Fibroblast of the aortic adventitia (primary cell): Measurements from ENCODE around the gene GPR135. TPM values are rescaled to one million over a fixed set of nuclear protein-coding genes. Genes with fewer than 3 reads are reported as not detected.
A peak's percentile ranks its signal among the peaks of the same experiment; 100 is the strongest.

Experiments used
- DNase-seq: peaks from one replicate; pipeline ENCODE4 v3.0.0-alpha.2; 2010; ENCODE audit warnings: low read depth
- H3K4me3 ChIP-seq: 2 replicates; pipeline ENCODE4 v1.5.1; 2011; ENCODE audit warnings: low read depth, mild to moderate bottlenecking, control low read depth, low read length, moderate library complexity
- total RNA-seq: library from RNA; depleted of rRNA; stranded (reverse); fragments of >200 nt; gene quantifications from 2 replicates; pipeline ENCODE4 v1.2.3, GENCODE V29; 2012; ENCODE audit warnings: low replicate concordance
- TF ChIP-seq, protein P1 (sequence below): IDR thresholded peaks from 2 replicates; pipeline ENCODE4 v1.5.1; 2011; ENCODE audit warnings: mild to moderate bottlenecking, low read length, control low read depth, inconsistent platforms; ENCODE audit not compliant: insufficient read depth

GPR135 gene
- total RNA-seq, 1 donor = 4.3 TPM

DNA sequence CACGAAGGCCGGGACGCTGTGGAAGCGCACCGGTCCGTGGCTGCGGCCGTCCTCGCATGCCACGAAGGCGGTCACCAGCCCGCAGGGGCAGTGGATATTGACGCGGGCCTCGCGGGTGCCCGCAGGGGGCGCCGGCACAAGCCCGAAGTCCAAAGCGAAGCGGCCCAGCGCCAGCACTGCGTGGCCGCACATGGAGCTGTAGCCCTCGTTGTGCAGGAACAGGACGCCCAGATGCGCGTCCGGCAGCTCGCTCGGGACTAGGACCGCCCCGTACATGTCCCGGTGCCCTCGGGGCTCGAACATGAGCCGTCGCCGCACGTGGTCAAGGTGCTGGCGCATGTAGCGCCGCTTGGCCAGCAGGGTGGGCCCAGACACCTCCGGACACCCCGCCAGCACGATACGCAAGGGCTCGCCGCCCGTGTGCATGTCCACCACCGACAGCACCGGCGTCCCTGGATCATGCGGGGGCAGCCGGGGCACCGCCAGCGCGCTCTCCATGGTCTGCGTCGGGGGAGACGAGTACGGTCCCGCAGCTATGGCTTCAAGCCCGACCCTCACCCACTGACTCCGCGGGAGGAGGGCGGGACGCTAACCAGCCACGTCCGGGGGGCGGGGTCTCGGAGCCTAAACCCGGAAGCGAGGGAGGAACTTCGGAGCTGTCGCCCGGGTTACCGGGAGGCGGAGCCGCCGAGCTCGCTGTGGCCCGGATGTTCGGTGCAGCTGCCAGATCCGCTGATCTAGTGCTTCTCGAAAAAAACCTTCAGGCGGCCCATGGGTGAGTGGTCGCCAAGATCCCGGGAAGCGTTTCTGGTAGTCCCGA, 18.8 kb upstream of the GPR135 start, which contains the start of the genes JKAMP and L3HYPDH:
TSS of gene JKAMP (plus strand) at position 699 of the 820 bp plus-strand sequence. CDS start at position 772, 73 bp downstream.
TSS of gene L3HYPDH (minus strand) at position 590 of the 820 bp plus-strand sequence. CDS start at position 498, 92 bp downstream.
- H3K4me3 ChIP-seq = peak within 1 kb of the TSS; percentile 95
- peak; percentile 94 for DNase-seq
- TF ChIP-seq, protein P1, sequence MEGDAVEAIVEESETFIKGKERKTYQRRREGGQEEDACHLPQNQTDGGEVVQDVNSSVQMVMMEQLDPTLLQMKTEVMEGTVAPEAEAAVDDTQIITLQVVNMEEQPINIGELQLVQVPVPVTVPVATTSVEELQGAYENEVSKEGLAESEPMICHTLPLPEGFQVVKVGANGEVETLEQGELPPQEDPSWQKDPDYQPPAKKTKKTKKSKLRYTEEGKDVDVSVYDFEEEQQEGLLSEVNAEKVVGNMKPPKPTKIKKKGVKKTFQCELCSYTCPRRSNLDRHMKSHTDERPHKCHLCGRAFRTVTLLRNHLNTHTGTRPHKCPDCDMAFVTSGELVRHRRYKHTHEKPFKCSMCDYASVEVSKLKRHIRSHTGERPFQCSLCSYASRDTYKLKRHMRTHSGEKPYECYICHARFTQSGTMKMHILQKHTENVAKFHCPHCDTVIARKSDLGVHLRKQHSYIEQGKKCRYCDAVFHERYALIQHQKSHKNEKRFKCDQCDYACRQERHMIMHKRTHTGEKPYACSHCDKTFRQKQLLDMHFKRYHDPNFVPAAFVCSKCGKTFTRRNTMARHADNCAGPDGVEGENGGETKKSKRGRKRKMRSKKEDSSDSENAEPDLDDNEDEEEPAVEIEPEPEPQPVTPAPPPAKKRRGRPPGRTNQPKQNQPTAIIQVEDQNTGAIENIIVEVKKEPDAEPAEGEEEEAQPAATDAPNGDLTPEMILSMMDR = peak; percentile 48

DNA sequence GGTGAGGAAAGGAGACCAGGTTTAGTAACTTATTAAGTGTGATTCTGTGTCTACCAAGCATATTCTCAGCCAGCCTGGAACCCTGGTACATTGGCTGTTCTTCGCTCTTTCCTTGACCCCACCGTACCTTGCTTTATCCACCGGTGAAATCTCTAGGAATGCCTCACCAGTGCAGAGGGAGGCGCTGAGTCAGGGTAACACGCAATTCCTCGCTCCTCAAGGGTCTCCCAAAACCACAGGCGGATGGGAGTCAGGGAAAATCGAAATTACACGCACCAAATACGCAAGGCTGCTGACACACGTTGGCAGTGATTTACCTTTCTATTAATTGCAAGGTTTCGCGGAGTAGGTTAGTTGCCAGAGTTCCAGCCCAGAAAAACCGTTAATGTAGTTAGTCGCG, 18.2 kb upstream of the GPR135 start:
- TF ChIP-seq, protein P1 = no peak
- DNase-seq = peak; percentile 80
- peak overlapping the region; percentile 95 for H3K4me3 ChIP-seq

DNA sequence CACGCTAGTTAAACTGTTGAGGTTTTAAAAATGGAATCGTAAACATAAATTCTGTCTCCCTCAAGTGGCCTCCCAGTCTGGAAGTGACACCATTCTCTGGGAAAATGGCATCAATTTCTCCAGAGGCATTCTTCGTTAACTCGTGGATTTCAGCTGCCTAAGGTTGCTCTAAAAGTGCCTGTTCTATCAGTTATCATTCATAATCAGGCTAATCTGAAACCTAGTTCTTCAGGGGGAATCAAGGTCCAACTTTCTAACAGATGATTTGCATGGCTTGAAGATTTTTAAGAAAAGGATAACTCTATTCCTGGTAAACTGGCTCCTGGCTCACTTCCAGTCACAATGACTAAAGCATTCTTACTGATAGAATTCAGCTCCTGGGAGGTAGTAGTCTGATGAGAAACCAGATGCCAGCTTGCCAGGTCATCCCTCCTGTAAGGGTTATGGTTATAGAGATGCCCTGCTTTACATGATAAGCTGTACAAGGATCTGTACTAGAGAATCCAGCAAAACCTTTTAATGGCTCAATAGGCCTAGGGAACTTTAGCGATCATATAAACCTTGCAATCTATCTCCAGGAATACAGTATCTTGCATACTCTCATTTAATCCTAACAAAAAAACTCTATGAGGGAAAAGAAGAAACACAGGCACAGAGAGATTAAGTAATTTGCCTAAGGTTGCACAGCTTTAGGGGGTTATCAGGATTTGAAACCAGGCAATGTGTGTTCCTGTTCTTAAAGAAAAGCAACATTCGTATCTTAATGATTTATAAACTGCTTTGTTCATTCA, 17.6 kb upstream of the GPR135 start:
- DNase-seq = peak; percentile 94
- peak overlapping the region; percentile 95 for H3K4me3 ChIP-seq
- TF ChIP-seq, protein P1 = no peak

DNA sequence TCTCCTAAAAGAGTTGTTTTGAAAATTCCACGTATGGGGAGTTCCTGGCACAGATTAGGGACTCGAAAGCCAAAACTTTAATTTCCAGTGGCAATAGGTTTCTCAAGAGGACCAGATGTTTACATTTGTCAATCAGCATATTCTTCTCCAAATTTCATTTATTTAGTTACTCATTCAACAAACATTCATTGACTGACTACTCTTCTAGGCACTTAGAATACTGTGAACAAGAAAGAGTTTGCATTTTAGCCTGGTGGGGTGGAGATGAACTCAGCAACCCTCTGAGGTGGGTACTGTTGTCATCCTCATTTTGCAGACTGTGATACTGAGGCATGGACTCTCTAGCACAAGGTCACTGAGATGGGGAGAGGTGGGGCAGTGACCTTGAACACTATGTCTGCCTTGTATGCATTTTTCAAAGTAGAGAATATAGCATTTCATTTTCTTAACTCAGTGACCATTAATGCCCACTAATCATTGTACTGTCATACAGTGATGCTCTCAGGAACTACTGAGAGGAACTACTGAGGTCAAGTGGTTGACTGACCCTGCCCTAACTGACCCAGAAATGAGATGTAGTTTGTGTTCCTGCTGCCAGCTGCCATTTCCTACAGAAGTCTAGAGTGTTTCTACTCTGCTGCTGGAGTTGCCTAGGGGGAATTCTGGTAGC, 16.8 kb upstream of the GPR135 start:
- peak; percentile 85 for DNase-seq
- TF ChIP-seq, protein P1 = no peak
- peak overlapping the region; percentile 95 for H3K4me3 ChIP-seq

DNA sequence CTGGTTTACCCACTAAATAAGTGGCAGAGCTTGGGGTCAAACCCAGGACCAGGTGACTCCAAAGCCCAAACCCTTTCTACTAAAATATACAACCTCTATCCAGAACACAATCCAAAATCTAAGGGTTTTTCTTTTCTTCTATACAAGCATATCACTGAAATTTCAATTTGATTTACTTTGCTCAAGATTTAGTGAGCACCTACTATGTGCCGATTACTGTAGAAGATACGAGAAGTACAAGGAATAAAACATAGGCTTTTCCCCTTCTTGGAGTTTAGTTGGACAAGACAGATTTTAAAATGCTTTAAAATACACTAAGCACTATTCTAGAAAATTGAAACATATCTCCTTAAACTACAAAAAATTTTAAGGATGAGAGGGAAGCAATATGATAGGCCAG, 16.2 kb upstream of the GPR135 start:
- DNase-seq = no peak
- TF ChIP-seq, protein P1 = no peak
- peak overlapping the region; percentile 95 for H3K4me3 ChIP-seq

DNA sequence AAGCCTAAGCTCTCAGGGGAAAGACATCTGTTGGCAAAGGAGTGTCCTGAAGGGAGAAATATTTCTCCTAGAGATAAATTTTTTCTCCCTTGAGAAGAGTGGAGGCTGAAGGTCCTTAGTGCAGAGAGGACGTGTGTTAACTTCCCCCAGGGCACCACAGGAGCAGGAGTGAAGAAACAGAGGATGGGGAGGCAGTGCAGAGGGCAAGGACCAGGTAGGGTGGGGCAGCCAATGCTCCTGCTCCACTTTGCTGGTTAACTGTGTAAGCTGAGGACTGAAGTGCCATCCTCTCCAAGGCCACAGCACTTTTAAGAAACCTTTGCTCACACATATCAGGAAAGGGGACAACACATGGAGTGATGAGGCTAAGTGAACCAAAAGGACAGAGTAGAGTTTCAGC, 15.0 kb upstream of the GPR135 start:
- DNase-seq = no peak
- TF ChIP-seq, protein P1 = no peak
- H3K4me3 ChIP-seq = peak overlapping the region; percentile 6
